Neutrophil (primary cell): ENCODE measurements around the gene C19orf25.

Experiments used
- H3K27ac ChIP-seq: fragments of 200-600 bp; sonication (generic); 2 replicates; pipeline ENCODE4 v1.5.1; 2016; ENCODE audit warnings: mild to moderate bottlenecking, moderate library complexity
- H3K27me3 ChIP-seq: fragments of 200-600 bp; sonication (generic); 2 replicates; pipeline ENCODE4 v1.6.0; 2016; ENCODE audit warnings: mild to moderate bottlenecking
- H3K36me3 ChIP-seq: fragments of 200-600 bp; sonication (generic); 2 replicates; pipeline ENCODE4 v1.5.1; 2017
- H3K4me1 ChIP-seq, 2 experiments: fragments of 200-600 bp in 1 of 2; sonication (generic) in 1 of 2; 1 replicate in 1 of 2; 2 replicates in 1 of 2; pipeline versions ENCODE4 v1.5.1 to v1.6.1; 2013 to 2016; ENCODE audit warnings: low read depth in 1 of 2, low read length in 1 of 2, mild to moderate bottlenecking in 1 of 2, moderate library complexity in 1 of 2; ENCODE audit not compliant: control insufficient read depth in 1 of 2, insufficient read depth in 1 of 2
- H3K4me3 ChIP-seq, 2 experiments: fragments of 200-600 bp in 1 of 2; sonication (generic) in 1 of 2; 1 replicate in 1 of 2; 2 replicates in 1 of 2; pipeline ENCODE4 v1.5.1; 2013 to 2016; ENCODE audit warnings: low read depth in 1 of 2, low read length in 1 of 2, mild to moderate bottlenecking in 1 of 2, moderate library complexity in 1 of 2
- H3K9me3 ChIP-seq: fragments of 200-600 bp; sonication (generic); 2 replicates; pipeline ENCODE4 v1.5.1; 2016
- TF ChIP-seq, protein P1 (sequence below): fragments of 200-600 bp; sonication (generic); IDR thresholded peaks from 2 replicates; pipeline ENCODE4 v1.5.1; 2016; ENCODE audit warnings: antibody characterized with exemption

Gene C19orf25

DNA sequence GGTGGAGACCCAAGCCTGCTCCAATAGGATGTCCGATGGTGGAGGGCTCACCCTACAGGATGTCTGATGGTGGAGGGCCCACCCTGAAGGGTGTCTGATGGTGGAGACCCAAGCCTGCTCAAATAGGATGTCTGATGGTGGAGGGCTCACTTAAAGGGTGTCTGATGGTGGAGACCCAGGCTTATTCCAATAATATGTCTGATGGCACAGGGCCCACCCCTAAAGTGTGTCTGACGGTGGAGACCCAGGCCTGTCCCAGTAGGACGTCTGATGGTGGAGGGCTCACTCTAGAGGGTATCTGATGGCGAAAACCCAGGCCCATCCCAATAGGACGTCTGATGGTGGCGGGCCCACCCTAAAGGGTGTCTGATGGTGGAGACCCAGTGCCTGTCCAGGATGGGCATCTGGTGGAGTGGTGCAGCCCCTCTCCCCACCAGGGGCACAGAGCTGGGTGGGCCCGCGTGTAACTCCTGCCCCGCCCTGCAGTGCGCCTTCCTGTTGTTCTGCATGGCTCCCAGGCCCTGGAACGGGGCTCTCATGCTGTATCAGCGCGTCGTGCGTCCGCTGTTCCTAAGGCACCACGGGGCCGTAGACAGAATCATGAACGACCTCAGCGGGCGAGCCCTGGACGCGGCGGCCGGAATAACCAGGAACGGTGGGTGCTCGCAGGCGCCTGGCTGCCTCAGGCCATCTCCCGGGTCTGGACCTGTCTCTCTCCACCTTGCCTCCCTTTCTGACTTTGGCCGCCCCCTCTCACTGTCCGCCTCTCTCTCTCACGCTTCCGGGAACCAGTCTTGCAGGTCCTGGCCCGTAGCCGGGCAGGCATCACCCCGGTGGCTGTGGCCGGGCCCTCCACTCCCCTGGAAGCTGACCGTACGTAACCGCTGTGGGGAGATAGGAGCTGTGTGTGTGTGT lies 17.0 kb upstream of the C19orf25 start:
- Histone ChIP-seq H3K9me3 (peaks cover 1% of the 10 kb centered on the region), H3K4me3 (no peak overlapping the region), H3K27me3 (peaks cover 62% of the 10 kb centered on the region), H3K4me1 (peaks cover 5 to 8% of the 10 kb centered on the region in 2 experiments), H3K36me3 (no peaks in the 10 kb centered on the region), H3K27ac (no peak overlapping the region)
- TF ChIP-seq, protein P1, sequence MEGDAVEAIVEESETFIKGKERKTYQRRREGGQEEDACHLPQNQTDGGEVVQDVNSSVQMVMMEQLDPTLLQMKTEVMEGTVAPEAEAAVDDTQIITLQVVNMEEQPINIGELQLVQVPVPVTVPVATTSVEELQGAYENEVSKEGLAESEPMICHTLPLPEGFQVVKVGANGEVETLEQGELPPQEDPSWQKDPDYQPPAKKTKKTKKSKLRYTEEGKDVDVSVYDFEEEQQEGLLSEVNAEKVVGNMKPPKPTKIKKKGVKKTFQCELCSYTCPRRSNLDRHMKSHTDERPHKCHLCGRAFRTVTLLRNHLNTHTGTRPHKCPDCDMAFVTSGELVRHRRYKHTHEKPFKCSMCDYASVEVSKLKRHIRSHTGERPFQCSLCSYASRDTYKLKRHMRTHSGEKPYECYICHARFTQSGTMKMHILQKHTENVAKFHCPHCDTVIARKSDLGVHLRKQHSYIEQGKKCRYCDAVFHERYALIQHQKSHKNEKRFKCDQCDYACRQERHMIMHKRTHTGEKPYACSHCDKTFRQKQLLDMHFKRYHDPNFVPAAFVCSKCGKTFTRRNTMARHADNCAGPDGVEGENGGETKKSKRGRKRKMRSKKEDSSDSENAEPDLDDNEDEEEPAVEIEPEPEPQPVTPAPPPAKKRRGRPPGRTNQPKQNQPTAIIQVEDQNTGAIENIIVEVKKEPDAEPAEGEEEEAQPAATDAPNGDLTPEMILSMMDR: no peak

- Histone ChIP-seq H3K27me3 (peaks cover 68% of the 10 kb centered on the region), H3K9me3 (peaks cover 8% of the 10 kb centered on the region), H3K36me3 (no peaks in the 10 kb centered on the region), H3K4me1 (peaks cover 13 to 14% of the 10 kb centered on the region in 2 experiments), H3K27ac (no peak overlapping the region), H3K4me3 (no peak overlapping the region)
- TF ChIP-seq, protein P1: no peak
Observed at GRCh38 chr19:1495051-1495798, 16.2 kb upstream of the C19orf25 start.

DNA sequence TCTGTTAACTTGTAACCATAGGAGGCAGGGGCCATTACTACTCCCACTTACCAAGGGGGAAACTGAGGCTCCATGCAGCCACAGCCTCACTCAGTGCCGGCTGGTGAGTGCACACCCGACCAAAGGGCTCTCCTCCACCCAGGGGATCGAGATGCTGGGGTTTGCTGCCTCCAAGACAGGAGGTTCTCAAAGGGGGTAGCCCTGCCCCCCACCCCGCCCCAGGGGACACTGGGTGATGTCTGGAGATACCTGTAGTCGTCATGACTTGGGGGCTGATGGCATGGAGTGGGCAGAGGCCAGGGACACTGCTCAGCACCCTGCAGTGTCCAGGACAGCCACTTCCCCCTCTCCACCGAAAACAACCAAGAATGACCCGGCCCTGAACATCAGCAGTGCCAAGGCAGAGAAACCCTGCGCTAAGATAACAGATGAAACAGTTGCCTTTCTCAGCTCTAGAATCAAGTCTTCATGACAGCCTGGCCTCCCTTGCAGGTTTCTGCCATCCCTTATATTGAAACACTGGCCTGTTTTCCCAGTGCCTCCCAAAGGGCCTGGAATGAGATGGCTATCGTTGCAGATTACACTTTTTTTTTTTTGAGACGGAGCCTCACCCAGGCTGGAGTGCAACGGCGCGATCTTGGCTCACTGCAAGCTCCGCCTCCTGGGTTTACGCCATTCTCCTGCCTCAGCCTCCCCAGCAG lies 15.2 kb upstream of the C19orf25 start:
- H3K4me1 ChIP-seq: peaks cover 18 to 21% of the 10 kb centered on the region in 2 experiments
- no peak overlapping the region for H3K27ac ChIP-seq
- H3K27me3 ChIP-seq: peaks cover 77% of the 10 kb centered on the region
- no peaks in the 10 kb centered on the region for H3K36me3 ChIP-seq
- peaks cover 8% of the 10 kb centered on the region for H3K9me3 ChIP-seq
- no peak overlapping the region for H3K4me3 ChIP-seq
- TF ChIP-seq, protein P1: no peak

GRCh38 chr19:1492474-1493006 lies 13.5 kb upstream of the C19orf25 start:
- H3K27ac ChIP-seq: no peak overlapping the region
- no peak overlapping the region for H3K4me3 ChIP-seq
- peaks cover 8% of the 10 kb centered on the region for H3K9me3 ChIP-seq
- peaks cover 13 to 21% of the 10 kb centered on the region in 2 experiments for H3K4me1 ChIP-seq
- H3K27me3 ChIP-seq: peaks cover 85% of the 10 kb centered on the region
- TF ChIP-seq, protein P1: no peak
- H3K36me3 ChIP-seq: no peaks in the 10 kb centered on the region

DNA sequence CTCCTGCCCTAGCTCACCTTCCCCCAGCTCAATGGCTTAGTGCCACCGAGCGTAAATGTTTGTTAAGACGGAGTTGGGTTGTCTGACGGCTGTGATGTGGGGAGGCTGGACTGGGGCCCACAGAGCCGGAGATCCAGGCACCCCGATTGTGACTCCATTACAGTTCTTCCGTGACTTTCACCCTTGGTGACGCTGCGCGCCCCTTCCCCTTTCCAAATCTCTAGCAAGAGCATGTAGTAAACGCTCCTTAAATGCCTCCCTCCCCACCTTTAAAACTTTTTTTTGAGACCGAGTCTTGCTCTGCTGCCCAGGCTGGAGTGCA lies 12.8 kb upstream of the C19orf25 start:
- Histone ChIP-seq H3K4me3 (no peak overlapping the region), H3K27me3 (peaks cover 78% of the 10 kb centered on the region), H3K4me1 (peaks cover 13 to 21% of the 10 kb centered on the region in 2 experiments), H3K27ac (no peak overlapping the region), H3K9me3 (peaks cover 8% of the 10 kb centered on the region), H3K36me3 (no peaks in the 10 kb centered on the region)
- TF ChIP-seq, protein P1: no peak
